Activated CD4-positive, alpha-beta memory T cell treated with anti-CD3 and anti-CD28 coated beads, Interleukin-2, amount 10 ng/mL, durations not matched to agents 7 days and 5 days (primary cell): ENCODE measurements around the gene HMG20A. TPM values are rescaled to one million over a fixed set of nuclear protein-coding genes. Genes with fewer than 3 reads are reported as not detected.

ENCODE experiments used
- CTCF ChIA-PET: fragments of 350-600 bp; sonication (Branson Sonifier 250); formaldehyde crosslinking; loops from one replicate; lab custom pipeline; 2021; ENCODE audit warnings: antibody characterized with exemption, inconsistent platforms; lab: Charles Lee
- POLR2A ChIA-PET: fragments of 350-600 bp; sonication (Branson Sonifier 250); formaldehyde crosslinking; loops from one replicate; lab custom pipeline; 2021; ENCODE audit warnings: antibody characterized with exemption; lab: Charles Lee
- DNase-seq: peaks from one replicate; pipeline ENCODE4 v3.0.0-alpha.2; 2020
- H3K27ac Mint-ChIP-seq: one replicate; pipeline ENCODE4 v1.8.0; 2021; ENCODE audit warnings: mild to moderate bottlenecking, mixed read lengths
- H3K27me3 Mint-ChIP-seq: one replicate; pipeline ENCODE4 v1.8.0; 2021; ENCODE audit warnings: mixed read lengths
- H3K36me3 Mint-ChIP-seq: one replicate; pipeline ENCODE4 v1.8.0; 2021; ENCODE audit warnings: low read depth, mixed read lengths
- H3K4me1 Mint-ChIP-seq: one replicate; pipeline ENCODE4 v1.8.0; 2021; ENCODE audit warnings: mixed read lengths
- H3K4me3 Mint-ChIP-seq: one replicate; pipeline ENCODE4 v1.8.0; 2021; ENCODE audit warnings: mild to moderate bottlenecking, mixed read lengths
- H3K9me3 Mint-ChIP-seq: one replicate; pipeline ENCODE4 v1.8.0; 2021; ENCODE audit warnings: mixed read lengths
- total RNA-seq, 2 experiments: library from RNA; stranded (reverse); gene quantifications; one replicate each; pipeline ENCODE4 v1.2.3, GENCODE V29; 2021

The HMG20A gene
- total RNA-seq, 2 experiments from 2014 or later: 44.0 to 45.1 TPM

DNA sequence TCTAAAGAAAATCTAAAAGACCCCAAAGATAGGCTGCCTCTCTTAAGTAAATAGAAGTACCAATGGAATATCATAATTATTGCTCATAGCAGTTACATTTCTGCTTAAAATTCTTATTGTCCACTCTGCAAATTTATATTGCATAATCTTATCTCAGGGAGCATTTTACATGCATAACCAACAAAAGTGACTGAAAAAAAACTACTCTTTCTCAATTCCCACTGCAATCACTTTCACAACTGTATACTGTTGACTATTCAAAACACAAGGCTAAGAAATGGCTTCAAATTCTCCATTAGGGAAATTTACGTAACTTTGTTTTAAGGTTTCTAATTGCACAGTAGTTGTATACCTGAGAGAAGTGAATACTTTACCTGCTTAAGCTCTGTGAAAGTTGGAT, 56.3 kb downstream of the HMG20A start:
- H3K4me1 Mint-ChIP-seq: peaks cover 7% of the 10 kb centered on the region
- no peak overlapping the region for H3K27ac Mint-ChIP-seq
- DNase-seq: no peak
- CTCF ChIA-PET: no interaction called here
- H3K9me3 Mint-ChIP-seq: no peaks in the 10 kb centered on the region
- peaks cover 37% of the 10 kb centered on the region for H3K36me3 Mint-ChIP-seq
- POLR2A ChIA-PET: no interaction called here
- no peak overlapping the region for H3K4me3 Mint-ChIP-seq
- H3K27me3 Mint-ChIP-seq: no peaks in the 10 kb centered on the region

DNA sequence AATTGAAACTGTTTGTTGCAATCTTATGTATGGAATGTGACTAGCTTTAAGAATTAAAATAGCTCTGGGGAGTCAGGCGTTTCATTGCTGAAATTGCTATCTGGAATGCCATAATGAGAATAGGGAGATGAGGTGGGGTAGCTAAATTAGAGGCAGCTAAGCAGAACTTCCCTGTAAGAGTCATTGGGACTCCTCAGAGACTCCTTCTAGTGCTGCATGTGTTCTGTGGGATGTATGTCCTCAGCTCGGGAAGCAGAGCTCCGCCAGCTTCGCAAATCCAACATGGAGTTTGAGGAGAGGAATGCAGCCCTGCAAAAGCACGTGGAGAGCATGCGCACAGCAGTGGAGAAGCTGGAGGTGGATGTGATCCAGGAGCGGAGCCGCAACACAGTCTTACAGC, 57.4 kb downstream of the HMG20A start:
- H3K4me3 Mint-ChIP-seq: no peak overlapping the region
- CTCF ChIA-PET: interaction anchor here (0.6 to 1.0 kb wide), 2 partner anchors 17 to 1403 kb away, joined by 4 read pairs; no protein-coding TSS in a partner anchor
- H3K27me3 Mint-ChIP-seq: no peaks in the 10 kb centered on the region
- DNase-seq: no peak
- peaks cover 35% of the 10 kb centered on the region for H3K36me3 Mint-ChIP-seq
- H3K9me3 Mint-ChIP-seq: no peaks in the 10 kb centered on the region
- POLR2A ChIA-PET: interaction anchor here (1.0 kb wide), 2 partner anchors 19 to 37 kb away, joined by 3 read pairs; no protein-coding TSS in a partner anchor
- no peak overlapping the region for H3K27ac Mint-ChIP-seq
- peaks cover 7% of the 10 kb centered on the region for H3K4me1 Mint-ChIP-seq

DNA sequence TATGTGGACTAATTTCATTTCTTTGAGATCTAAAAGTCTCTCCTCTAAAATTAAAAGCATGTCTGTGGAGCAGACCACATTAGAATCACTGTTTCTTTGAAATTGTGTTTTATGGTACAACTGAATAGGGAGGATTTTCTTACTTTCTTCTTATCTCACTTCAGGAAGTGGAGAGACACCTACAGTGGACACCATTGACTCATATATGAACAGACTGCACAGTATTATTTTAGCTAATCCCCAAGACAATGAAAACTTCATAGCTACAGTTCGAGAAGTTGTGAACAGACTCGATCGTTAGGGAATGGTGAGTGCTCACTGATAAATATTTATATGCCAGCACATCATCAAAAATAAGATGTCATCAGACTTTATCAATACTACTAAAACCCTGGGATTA, 58.3 kb downstream of the HMG20A start:
- Mint-ChIP-seq H3K36me3 (peaks cover 39% of the 10 kb centered on the region), H3K9me3 (no peaks in the 10 kb centered on the region), H3K4me3 (no peak overlapping the region), H3K27ac (no peak overlapping the region), H3K4me1 (peaks cover 7% of the 10 kb centered on the region), H3K27me3 (no peaks in the 10 kb centered on the region)
- CTCF ChIA-PET: interaction anchor here (0.8 to 1.0 kb wide), 2 partner anchors 16 to 297 kb away, joined by 3 to 4 read pairs; no protein-coding TSS in a partner anchor
- POLR2A ChIA-PET: no interaction called here
- DNase-seq: no peak

DNA sequence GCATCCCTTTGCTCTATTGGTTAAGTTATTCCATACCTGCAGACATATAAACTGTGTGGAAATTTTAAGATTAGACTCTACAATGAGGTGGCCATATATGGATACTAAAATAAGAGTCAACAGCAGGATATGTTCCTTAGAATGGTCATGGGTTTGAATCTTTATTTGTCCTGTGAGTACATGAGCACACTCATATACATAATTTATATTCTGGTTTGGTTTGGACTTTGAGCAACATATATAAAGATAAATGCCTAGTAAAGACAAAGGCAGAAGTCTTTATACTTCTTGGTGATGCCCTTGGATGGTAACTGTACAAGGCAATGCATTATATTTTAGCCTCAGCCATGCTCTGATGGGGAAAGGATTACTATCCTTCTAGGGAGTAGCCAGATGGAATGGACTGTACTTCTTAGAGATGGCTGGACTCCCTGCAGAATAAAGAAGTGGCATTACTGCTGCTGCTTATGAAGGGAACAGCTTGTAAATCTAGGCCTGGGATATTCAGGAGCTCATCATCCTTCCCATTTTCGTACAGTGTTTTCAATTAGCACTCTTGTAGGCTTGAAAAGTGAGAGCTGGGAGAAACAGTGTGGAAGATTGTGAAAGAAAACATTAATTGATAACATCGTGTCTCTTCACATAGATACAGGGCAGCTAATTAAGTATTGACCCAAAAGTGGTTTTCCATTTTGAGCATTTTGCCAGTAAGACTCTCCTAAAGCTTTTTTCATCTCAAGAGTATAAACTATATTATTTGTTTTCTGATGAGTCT, 60.4 kb downstream of the HMG20A start:
- Mint-ChIP-seq H3K27me3 (no peaks in the 10 kb centered on the region), H3K4me3 (no peak overlapping the region), H3K9me3 (no peaks in the 10 kb centered on the region), H3K27ac (no peak overlapping the region), H3K36me3 (peaks cover 51% of the 10 kb centered on the region), H3K4me1 (peaks cover 7% of the 10 kb centered on the region)
- no peak for DNase-seq
- ChIA-PET POLR2A (no interaction called here), CTCF (interaction anchor here (1.1 to 1.6 kb wide), 3 partner anchors 17 to 294 kb away, joined by 3 to 4 read pairs (median 4); no protein-coding TSS in a partner anchor)

DNA sequence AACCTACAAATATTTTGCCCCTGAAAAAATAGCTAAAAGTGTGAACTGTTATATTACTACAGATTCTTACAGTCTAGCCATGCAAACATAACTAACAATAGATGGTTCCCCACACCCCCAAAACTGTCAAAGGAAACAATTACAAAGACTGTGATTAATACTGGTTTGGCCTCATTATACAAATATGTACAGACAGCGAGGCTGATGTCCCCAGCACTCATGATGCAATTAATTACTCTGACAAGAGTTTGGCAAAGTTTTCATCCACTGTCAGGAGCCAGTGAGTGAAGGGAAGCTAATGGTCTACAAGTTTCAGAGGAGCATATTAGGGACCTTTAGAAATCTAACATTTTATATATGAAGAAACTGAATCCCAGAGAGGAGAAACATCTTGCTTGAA, 61.0 kb downstream of the HMG20A start:
- no peak for DNase-seq
- Mint-ChIP-seq H3K9me3 (no peaks in the 10 kb centered on the region), H3K27me3 (no peaks in the 10 kb centered on the region), H3K4me3 (no peak overlapping the region), H3K4me1 (peaks cover 9% of the 10 kb centered on the region), H3K27ac (no peak overlapping the region), H3K36me3 (peaks cover 48% of the 10 kb centered on the region)
- POLR2A ChIA-PET: no interaction called here
- CTCF ChIA-PET: interaction anchor here (1.1 to 1.6 kb wide), 3 partner anchors 16 to 294 kb away, joined by 3 to 4 read pairs (median 4); no protein-coding TSS in a partner anchor

DNA sequence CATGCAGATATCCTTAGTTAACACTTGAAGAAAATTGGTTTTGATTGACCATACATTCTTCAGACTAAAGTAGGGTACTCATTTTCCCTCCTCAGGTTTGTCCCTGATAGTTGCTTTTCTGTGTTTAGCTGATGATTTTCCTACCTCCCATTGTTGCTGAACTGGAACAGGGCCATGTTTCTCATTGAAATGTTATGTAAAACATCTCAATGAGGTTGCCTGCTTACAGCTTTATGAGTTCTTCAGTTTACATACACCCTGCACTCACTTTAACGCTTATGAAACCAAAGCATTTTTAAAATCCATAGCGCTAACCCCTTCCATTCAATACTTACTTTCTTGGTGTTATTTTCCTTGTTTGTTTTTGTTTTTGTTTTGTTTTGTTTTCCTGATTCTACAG, 61.9 kb downstream of the HMG20A start:
- H3K4me3 Mint-ChIP-seq: no peak overlapping the region
- no peaks in the 10 kb centered on the region for H3K9me3 Mint-ChIP-seq
- CTCF ChIA-PET: interaction anchor here (1.2 to 1.6 kb wide), 2 partner anchors 61 to 363 kb away, joined by 3 to 4 read pairs; no protein-coding TSS in a partner anchor
- DNase-seq: no peak
- POLR2A ChIA-PET: no interaction called here
- H3K4me1 Mint-ChIP-seq: peaks cover 18% of the 10 kb centered on the region
- H3K27me3 Mint-ChIP-seq: no peaks in the 10 kb centered on the region
- H3K27ac Mint-ChIP-seq: no peak overlapping the region
- peaks cover 48% of the 10 kb centered on the region for H3K36me3 Mint-ChIP-seq

DNA sequence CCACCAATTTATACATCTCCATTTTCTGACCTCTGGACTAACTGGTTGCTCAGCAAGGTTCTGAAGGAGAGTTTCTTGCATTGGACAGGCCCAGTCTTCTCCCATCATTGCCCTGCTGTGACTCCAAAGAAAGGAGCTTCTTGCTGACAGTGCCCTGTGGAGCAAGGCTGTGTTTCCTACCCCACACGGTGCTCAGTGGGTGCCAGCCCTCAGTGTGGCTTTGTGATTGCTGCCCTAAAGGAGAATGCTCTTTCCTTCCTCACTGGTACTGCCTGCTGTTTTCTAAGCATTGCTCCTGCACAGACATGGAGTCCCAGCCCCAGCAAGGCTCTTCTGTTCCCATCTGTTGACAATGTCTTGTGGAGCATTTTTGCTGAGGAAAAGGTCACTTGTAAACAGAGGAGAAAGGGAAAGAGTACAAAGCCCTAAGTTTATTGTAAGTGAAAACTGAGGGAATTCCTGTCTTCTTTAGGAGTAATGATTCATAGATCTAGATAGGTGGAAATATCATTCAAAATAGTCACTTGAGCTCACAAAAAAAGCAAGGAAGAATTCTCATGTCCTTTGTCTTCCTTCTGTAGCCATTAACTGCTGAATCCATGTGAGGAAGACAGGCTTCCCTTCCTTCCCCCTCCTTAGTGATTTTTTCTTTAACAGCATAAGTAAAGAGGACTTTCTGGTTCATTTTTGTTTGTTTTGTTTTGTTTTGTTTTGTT, 62.9 kb downstream of the HMG20A start:
- H3K4me1 Mint-ChIP-seq: peaks cover 19% of the 10 kb centered on the region
- no peak overlapping the region for H3K27ac Mint-ChIP-seq
- ChIA-PET POLR2A (no interaction called here), CTCF (no interaction called here)
- no peak overlapping the region for H3K4me3 Mint-ChIP-seq
- DNase-seq: no peak
- no peaks in the 10 kb centered on the region for H3K9me3 Mint-ChIP-seq
- H3K36me3 Mint-ChIP-seq: peaks cover 44% of the 10 kb centered on the region
- H3K27me3 Mint-ChIP-seq: no peaks in the 10 kb centered on the region

DNA sequence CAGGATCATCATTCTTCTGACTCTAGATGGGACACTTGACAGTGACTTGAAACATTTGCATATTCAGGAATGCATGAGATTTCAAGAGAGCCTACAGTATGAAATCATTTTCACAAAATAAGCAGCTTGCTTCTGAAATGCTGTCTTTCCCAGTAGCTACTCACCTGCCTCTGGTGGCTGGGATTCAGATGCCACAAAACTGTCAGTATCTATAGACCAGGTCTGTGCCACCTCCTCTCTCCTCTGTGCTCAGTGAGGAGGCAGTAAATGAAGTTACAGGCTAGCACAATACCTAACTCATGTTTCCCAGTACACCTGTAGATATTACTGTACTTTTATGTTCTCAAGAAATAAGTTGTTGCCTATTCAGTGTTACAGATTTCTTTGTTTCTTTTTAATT, 64.3 kb downstream of the HMG20A start:
- Mint-ChIP-seq H3K9me3 (no peaks in the 10 kb centered on the region), H3K4me3 (no peak overlapping the region), H3K27me3 (no peaks in the 10 kb centered on the region), H3K27ac (no peak overlapping the region), H3K4me1 (peaks cover 13% of the 10 kb centered on the region), H3K36me3 (peaks cover 34% of the 10 kb centered on the region)
- POLR2A ChIA-PET: no interaction called here
- CTCF ChIA-PET: no interaction called here
- no peak for DNase-seq

DNA sequence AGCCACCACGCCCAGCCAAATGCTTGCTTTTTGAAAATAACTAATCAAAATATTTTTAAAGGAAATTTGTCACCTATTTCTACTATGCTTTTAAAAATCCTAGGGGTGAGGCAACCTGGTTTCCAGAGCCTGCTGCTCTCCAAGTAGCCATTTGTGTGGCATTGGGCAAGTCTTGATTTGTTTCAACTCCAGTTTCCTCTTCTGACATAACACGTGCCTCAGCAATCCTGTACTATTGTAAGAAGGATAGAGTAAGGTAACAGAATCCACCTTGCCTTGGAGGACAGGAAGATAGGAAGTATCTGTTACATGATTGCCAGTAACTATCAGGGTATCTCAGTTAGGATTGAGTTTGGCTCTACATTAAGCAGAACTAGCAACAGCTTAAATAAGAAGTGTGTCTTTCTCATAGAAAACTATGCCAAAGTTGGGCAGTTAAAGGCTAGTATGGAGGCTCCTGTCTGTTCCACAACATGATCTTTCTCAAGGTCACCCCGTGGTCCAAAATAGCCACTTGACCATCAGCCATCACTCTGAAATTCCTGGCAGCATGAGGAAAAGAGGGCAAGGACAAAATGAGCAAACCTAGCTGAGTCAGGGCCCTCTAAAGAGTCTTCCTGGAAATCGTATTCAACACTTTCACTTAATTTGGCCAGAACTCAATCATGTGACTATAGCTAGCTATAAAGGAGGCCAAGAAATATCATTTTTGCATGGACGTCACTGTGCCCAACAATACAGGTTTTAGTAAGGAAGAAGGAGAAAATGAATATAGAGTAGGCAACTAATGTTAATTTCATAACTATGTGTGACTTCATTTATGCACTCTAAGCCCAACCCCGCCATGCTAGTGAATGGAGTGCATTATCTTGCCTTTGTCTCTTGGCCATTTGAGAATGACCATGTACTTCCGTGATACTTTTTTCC, 66.1 kb downstream of the HMG20A start:
- no peaks in the 10 kb centered on the region for H3K27me3 Mint-ChIP-seq
- peak overlapping the region; percentile 42 for H3K27ac Mint-ChIP-seq
- no peak for DNase-seq
- no peak overlapping the region for H3K4me3 Mint-ChIP-seq
- peaks cover 13% of the 10 kb centered on the region for H3K4me1 Mint-ChIP-seq
- ChIA-PET CTCF (interaction anchor here (0.7 kb wide), 1 partner anchor 116 kb away, joined by 5 read pairs; no protein-coding TSS in a partner anchor), POLR2A (no interaction called here)
- H3K36me3 Mint-ChIP-seq: peaks cover 29% of the 10 kb centered on the region
- no peaks in the 10 kb centered on the region for H3K9me3 Mint-ChIP-seq

DNA sequence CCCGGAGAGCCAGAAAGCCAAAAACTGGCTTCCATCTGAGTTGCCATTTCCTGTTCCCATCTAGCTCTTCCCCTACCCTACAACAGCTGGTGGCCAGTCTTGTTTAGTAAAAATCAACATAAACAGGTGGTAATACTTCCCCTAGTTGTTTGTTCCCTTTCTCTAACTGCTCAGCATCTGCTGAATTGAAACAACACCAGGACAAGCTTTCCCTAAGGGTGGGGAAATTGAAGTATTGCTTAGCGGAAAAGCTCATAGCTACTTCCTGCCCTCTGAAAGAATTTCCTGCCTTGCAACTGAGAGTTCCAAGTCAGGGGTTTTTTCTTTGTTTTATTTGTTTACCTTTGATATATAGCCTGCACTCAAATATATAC, 66.8 kb downstream of the HMG20A start:
- CTCF ChIA-PET: no interaction called here
- H3K27ac Mint-ChIP-seq: peak overlapping the region; percentile 42

DNA sequence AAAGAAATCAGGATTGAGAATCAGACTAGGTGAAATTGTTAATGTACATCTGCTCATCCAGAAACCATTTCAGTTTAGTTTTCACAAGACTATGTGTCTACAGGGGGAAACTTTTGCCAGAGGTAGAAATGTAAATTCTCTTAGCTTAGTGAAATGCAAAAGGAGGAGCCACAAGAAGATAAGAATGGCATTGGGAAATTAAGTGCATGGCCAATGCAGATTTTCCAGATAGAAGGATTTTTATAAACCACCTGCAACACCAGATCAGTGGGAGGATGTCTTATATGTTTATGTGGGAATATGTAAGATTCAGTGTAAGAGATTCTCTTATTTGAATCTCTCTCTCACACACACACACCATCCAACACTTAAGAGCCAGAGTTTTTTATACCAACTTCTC, 67.2 kb downstream of the HMG20A start:
- Mint-ChIP-seq H3K36me3 (peaks cover 27% of the 10 kb centered on the region), H3K4me3 (no peak overlapping the region), H3K4me1 (peaks cover 18% of the 10 kb centered on the region), H3K27me3 (no peaks in the 10 kb centered on the region), H3K9me3 (no peaks in the 10 kb centered on the region), H3K27ac (no peak overlapping the region)
- ChIA-PET POLR2A (no interaction called here), CTCF (no interaction called here)
- no peak for DNase-seq

More for the DNA sequence above, 66.8 kb downstream of the HMG20A start:
- Mint-ChIP-seq H3K9me3 (no peaks in the 10 kb centered on the region), H3K4me3 (no peak overlapping the region), H3K27me3 (no peaks in the 10 kb centered on the region), H3K4me1 (peaks cover 15% of the 10 kb centered on the region), H3K36me3 (peaks cover 29% of the 10 kb centered on the region)
- no peak for DNase-seq
- POLR2A ChIA-PET: no interaction called here

DNA sequence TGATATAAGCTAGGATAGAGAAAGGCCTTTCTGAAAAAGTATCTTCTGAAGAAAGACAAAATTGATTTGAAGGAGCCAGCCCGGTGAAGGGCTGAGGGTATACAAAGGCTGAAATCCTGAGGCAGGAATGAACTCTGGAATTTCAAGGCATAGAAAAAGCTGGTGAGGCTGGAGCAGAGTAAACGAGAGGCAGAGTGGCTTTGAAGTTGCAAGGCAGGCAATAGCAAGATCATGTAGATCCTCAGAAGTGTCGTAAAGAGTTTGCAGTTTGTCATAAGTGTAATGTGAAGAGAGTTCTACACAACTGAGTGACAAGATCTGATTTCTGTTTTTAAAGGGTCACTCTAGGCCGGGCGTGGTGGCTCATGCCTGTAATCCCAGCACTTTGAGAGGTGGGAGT, 69.0 kb downstream of the HMG20A start:
- ChIA-PET CTCF (no interaction called here), POLR2A (no interaction called here)
- H3K36me3 Mint-ChIP-seq: peaks cover 12% of the 10 kb centered on the region
- no peak overlapping the region for H3K27ac Mint-ChIP-seq
- H3K9me3 Mint-ChIP-seq: no peaks in the 10 kb centered on the region
- H3K4me3 Mint-ChIP-seq: no peak overlapping the region
- H3K27me3 Mint-ChIP-seq: no peaks in the 10 kb centered on the region
- peaks cover 29% of the 10 kb centered on the region for H3K4me1 Mint-ChIP-seq
- no peak for DNase-seq
